GM18951 (cell line): ENCODE data around the gene SLC43A3.
"Not testable (repeated sequence)": the region's sequence is repeated elsewhere in the genome, so short reads cannot be mapped to it uniquely, and the experiment has no call there.

Experiments used
- POLR2A ChIP-seq: IDR thresholded peaks from 4 replicates; pipeline ENCODE4 v1.6.1; 2011; ENCODE audit warnings: mild to moderate bottlenecking; ENCODE audit not compliant: insufficient read length, insufficient read depth; ENCODE audit errors: extremely low read depth
- in situ Hi-C: fragments of 300-500 bp; cut with MboI; formaldehyde crosslinking; loops from one replicate; pipeline ENCODE4 v1.12.0; 2022; ENCODE audit warnings: low sequenced_read_pairs, mixed read lengths, inconsistent platforms; ENCODE audit not compliant: unreplicated experiment

Gene SLC43A3

DNA sequence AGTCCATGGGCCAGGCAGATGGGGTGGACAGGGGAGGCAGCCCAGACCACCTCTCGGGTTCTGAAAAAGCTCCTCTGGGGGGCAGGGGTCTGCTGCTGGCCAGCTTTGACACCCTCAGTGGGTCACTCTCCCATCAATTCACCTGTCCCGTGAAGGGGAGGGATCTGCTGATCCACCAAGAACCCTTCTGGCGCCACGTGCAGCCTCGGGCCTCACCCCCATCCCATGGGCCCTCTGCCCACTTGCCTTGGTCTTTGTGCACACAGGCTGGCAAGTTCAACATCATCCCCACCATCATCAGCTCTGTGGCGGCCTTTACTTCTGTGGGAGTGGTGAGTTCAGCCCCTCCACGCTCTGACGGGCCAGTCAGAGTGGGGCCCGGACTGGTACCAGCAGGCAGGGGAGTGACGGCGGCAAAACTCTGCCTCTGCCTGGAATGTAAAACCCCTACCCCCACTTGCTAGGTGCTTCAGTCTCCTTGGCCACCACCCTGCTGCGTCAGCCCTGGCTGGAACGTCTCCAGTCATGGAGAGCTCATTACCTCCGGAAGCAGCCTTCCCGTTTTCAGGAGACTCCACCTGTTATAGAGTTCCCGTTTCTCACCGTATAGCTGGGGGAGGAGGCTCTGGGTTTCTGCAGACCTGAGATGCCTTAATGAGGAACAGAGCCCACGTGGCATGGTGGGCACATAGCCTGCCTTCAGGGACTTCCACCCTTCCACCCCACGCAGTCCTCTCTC lies 58.6 kb downstream of the SLC43A3 start:
- in situ Hi-C loops, result no loop called here
- no peak for TF ChIP-seq POLR2A

DNA sequence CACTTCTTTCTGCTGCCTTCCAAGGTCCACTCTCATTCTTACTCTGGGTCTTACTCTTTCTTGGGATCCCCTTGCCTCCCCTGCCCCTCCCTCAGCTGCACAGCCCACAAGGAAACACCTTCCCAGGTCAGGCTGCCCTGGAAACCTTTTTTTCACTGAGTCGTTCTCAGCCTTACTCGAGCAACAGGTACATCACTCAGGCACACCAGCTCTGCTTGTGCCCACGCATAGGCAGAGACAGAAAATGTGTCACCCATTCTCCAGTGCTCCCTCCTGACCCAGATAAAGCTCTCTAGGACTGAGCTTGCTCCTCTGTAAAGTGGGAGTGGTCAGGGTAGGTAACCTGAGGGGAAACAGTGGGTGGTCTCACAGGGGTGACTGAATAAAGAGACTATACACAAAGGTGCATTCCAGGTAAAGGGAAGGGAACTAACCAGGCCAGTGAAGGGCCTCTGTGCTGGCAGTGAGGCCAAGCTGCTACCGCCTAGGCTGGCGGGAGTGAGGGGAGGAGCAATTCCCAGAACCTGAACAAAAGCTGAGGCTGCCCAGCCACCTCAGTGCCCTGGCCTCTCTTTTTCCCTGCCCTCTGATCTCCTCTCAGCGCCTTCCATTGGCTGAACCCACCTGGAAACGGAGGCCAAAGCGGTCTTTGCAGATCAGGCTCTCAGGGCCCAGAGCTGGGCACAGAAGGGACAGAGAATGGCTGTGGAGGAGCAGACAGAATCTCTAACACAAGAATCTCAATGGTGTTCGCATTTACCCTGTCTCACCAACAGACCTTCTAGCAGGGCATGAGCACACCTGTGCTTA lies 61.9 kb downstream of the SLC43A3 start:
- in situ Hi-C loops, result no loop called here
- TF ChIP-seq POLR2A, result no peak

DNA sequence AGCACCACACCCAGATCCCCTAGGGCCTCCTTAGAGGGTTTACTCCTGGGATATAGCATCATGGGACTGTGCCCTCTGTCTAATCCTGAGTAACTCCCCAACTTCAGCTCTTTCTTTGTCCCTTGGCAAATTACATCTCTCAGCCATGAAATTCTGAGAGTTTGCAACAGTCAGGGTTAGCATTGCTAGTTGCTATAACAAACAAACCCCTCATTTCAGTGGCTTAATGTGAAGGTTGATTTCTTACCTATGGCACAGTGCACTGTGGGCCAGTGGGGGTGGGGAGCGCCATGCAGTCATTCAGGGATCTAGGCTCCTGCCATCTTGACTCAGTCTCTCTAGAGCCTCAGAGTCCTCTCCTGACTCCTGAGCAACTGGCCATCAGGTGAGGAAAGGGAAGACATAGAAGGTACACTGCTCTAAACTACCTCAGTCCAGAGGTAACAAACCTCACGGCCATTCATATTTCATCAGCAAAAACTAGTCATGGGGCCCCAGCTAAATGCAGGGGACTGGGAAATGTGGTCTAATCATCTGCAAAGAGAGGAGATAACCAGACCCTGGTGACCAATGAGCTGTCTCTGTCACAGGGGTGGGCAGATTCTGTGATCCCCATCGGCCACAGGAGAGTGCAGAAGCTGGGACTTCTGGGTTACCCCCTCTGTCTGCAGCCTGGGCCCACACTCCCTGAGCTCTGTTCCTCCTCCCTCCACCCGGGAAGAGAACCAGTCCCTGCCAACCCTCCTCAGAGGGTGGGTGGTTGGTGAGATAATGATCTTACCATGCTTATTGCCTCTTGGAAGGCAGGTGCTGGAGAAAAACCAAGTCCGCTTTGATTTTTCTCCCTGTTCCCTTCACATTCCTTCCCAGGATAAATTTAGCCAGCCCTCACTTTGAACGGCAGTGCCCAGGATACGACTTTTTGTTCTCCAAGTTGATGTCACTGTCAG lies 63.5 kb downstream of the SLC43A3 start:
- in situ Hi-C loops, result no loop called here

GRCh38 chr11:57361926-57362325 lies 65.0 kb downstream of the SLC43A3 start:
- no peak for TF ChIP-seq POLR2A
- in situ Hi-C loops, result no loop called here

More for the DNA sequence above, 63.5 kb downstream of the SLC43A3 start:
- no peak for TF ChIP-seq POLR2A

GRCh38 chr11:57361420-57361819 lies 65.5 kb downstream of the SLC43A3 start:
- in situ Hi-C loops, result not testable (repeated sequence)

DNA sequence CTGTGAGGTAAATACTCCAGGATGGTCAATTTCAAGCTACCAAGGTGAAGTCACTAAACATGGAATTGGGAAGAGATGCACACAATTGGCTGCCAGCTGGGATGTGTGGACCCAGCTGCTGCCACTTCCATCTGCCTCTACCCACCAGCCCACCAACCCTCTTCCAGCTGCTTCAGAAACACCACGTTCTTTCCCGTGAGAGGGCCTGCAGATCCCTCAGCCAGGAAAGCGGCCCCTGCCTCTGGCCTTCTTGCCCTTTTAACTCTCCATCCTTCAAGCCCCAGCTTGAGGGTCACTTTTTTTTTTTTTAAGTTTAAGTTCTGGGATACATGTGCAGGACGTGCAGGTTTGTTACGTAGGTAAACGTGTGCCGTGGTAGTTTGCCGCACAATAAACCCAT lies 65.9 kb downstream of the SLC43A3 start:
- no peak for TF ChIP-seq POLR2A
- in situ Hi-C loops, result no loop called here

GRCh38 chr11:57359896-57360690 lies 66.8 kb downstream of the SLC43A3 start:
- TF ChIP-seq POLR2A, result no peak
- in situ Hi-C loops, result no loop called here

- in situ Hi-C loops, result no loop called here
These were observed 67.5 kb downstream of the SLC43A3 start for GRCh38 chr11:57359396-57359795.

GRCh38 chr11:57358991-57359390 lies 67.9 kb downstream of the SLC43A3 start:
- no peak for TF ChIP-seq POLR2A
- in situ Hi-C loops, result no loop called here

More at GRCh38 chr11:57359396-57359795, 67.5 kb downstream of the SLC43A3 start:
- no peak for TF ChIP-seq POLR2A

GRCh38 chr11:57358543-57358961 lies 68.4 kb downstream of the SLC43A3 start:
- TF ChIP-seq POLR2A, result no peak
- in situ Hi-C loops, result no loop called here

- in situ Hi-C loops, result no loop called here
- no peak for TF ChIP-seq POLR2A
These were observed 69.1 kb downstream of the SLC43A3 start for GRCh38 chr11:57357856-57358255.

- in situ Hi-C loops, result no loop called here
- TF ChIP-seq POLR2A, result no peak
These were observed 69.6 kb downstream of the SLC43A3 start for GRCh38 chr11:57357310-57357709.
